Thyroid gland (tissue), 4 donors: ENCODE data around the gene NMUR1. TPM values are rescaled to one million over a fixed set of nuclear protein-coding genes. Genes with fewer than 3 reads are reported as not detected.

Source experiments
- DNase-seq, 2 donors: peaks; one replicate each; pipeline ENCODE4 v3.0.0-alpha.2; 2019
- H3K27ac ChIP-seq, 3 donors: fragments of 200-600 bp; sonication (generic); 1 replicate in 2 of 3; 2 replicates in 1 of 3; pipeline ENCODE4 v1.5.1; 2016 to 2019; ENCODE audit warnings: mild to moderate bottlenecking in 1 of 3, moderate library complexity in 1 of 3
- H3K27me3 ChIP-seq: fragments of 200-600 bp; sonication (generic); one replicate; pipeline ENCODE4 v1.5.1; 2019
- H3K36me3 ChIP-seq, 2 donors: fragments of 200-600 bp; sonication (generic); one replicate each; pipeline ENCODE4 v1.5.1; 2016 to 2019
- H3K4me1 ChIP-seq, 2 donors: fragments of 200-600 bp; sonication (generic); one replicate each; pipeline ENCODE4 v1.5.1; 2017 to 2019
- H3K4me3 ChIP-seq, 3 donors: fragments of 200-600 bp; sonication (generic); replicated peaks in 1 of 3; 1 replicate in 2 of 3; 2 replicates in 1 of 3; pipeline ENCODE4 v1.5.1; 2016; ENCODE audit warnings: mild to moderate bottlenecking in 1 of 3
- H3K9me3 ChIP-seq: fragments of 200-600 bp; sonication (generic); one replicate; pipeline ENCODE4 v1.5.1; 2017
- POLR2A ChIP-seq, 2 donors: fragments of 450-650 bp; IDR thresholded peaks; one replicate each; pipeline ENCODE4 v1.6.1; 2017; ENCODE audit warnings: antibody characterized with exemption in 2 of 2, mild to moderate bottlenecking in 2 of 2, moderate library complexity in 1 of 2
- WGBS, 2 donors: methylation state at CpG; one replicate each; pipeline ENCODE4 v1.1.5; 2017; 5-methylcytosine and 5-hydroxymethylcytosine counted together
- intact Hi-C: fragments of 100-400 bp; cut with DNase I; formaldehyde crosslinking; loops from one replicate; pipeline ENCODE4 v1.15.1; 2023
- total RNA-seq, 4 donors: library from RNA; depleted of rRNA; stranded (reverse); fragments of >200 nt; gene quantifications; one replicate each; pipeline ENCODE4 v1.2.3, GENCODE V29; 2016
- TF ChIP-seq, protein P1 (sequence below), 6 experiments: fragments of 200-600 bp in 3 of 6; fragments of 450-650 bp in 3 of 6; sonication (generic) in 3 of 6; IDR thresholded peaks; one replicate each; pipeline ENCODE4 v1.5.1; 2016 to 2019; ENCODE audit warnings: antibody characterized with exemption in 6 of 6, mild to moderate bottlenecking in 2 of 6, inconsistent platforms in 1 of 6, moderate library complexity in 1 of 6

The NMUR1 gene
- total RNA-seq, 4 donors from 2014 or later = 0.11 to 0.73 (median 0.67) TPM; not detected in 1

DNA sequence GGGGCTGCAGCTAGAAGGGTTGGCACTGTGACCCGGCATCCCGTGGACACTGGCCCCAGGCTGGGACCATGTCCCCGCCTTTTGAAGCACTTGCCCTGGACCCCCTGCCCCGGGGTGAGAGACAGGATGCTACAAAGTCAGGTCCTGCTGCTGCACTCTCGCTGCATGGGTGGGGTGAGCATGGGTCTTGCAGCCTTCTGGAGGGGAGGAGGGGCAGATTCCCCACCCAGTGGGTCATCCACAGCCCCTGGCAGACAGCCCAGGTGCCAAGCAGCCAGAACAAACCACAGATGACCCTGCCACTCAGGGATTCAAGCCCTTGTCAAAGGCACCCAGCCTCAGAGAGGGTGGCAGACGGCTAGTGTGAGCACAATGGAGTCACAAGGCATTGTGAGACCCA, 5.7 kb upstream of the NMUR1 start:
- intact Hi-C loops = no loop called here
- TF ChIP-seq, protein P1, sequence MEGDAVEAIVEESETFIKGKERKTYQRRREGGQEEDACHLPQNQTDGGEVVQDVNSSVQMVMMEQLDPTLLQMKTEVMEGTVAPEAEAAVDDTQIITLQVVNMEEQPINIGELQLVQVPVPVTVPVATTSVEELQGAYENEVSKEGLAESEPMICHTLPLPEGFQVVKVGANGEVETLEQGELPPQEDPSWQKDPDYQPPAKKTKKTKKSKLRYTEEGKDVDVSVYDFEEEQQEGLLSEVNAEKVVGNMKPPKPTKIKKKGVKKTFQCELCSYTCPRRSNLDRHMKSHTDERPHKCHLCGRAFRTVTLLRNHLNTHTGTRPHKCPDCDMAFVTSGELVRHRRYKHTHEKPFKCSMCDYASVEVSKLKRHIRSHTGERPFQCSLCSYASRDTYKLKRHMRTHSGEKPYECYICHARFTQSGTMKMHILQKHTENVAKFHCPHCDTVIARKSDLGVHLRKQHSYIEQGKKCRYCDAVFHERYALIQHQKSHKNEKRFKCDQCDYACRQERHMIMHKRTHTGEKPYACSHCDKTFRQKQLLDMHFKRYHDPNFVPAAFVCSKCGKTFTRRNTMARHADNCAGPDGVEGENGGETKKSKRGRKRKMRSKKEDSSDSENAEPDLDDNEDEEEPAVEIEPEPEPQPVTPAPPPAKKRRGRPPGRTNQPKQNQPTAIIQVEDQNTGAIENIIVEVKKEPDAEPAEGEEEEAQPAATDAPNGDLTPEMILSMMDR (IDR thresholded peaks at IDR 0.05) = no peak
- TF ChIP-seq POLR2A (IDR thresholded peaks at IDR 0.05) = no peak
- H3K9me3 ChIP-seq = no peaks in the 10 kb centered on the region
- no peak overlapping the region for H3K4me3 ChIP-seq
- H3K4me1 ChIP-seq = no peaks in the 10 kb centered on the region
- H3K27me3 ChIP-seq = no peaks in the 10 kb centered on the region
- peak; percentile 22 to 52 for DNase-seq
- H3K36me3 ChIP-seq = no peaks in the 10 kb centered on the region
- H3K27ac ChIP-seq = no peak overlapping the region
- 50 to 58% methylated on average over 3 to 6 of the region's 6 CpGs for WGBS, 2 donors

DNA sequence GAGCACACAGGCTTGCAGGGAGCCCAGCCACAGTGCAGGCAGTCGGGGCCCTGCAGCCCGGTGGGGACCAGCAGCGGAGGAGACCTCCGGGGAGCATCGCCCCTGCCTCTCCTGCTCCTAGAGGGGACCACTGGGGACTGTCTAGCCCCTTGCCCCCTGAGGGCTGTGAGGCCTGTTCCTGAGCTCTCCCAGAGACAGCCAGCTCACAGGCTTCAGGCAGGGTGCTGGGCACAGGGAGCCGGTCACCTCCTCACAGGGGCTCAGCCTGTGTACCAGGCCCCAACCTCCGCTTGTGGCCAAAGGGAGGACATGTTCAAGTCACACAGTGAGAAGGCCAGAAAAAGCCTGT, 3.5 kb upstream of the NMUR1 start:
- 95 to 100% methylated on average over 2 to 5 of the region's 7 CpGs for WGBS, 2 donors

DNA sequence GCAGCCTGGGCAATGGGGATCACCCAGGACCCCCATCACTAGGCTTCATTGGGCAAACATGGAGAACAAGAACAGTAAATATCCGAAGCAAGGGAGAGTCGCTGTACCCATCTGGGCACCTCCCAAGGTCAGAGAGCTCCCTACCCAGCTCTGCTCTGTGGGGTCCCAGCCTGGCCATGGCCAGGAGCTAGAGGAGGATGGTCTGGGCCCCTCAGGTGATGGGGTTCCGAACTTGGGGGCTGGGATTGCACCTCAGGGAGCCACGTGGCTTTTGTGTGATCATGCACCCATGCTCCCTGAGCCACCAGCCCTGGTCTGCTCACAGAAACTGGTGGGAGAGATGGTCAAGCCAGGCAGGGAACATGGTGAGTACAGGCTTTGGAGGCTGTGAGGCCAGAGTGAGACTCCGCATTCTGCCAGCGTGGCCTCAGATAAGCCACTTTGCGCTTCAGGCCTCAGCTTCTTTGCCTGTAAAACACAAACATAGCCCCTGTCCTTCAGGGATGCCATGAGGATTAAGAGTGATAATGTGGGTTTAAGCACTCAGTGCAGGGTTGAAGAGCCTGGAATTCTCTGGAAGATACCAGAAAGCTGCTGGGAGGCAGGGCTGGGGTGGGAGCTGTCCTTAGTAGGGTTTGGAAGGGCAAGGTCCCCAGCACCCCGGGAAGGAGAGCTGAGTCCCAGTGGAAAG, 3.0 kb upstream of the NMUR1 start:
- no peak overlapping the region for H3K27ac ChIP-seq
- WGBS, 2 donors = 75 to 80% methylated on average over 7 to 8 of the region's 8 CpGs
- no peaks in the 10 kb centered on the region for H3K27me3 ChIP-seq
- H3K36me3 ChIP-seq = no peaks in the 10 kb centered on the region
- DNase-seq = no peak
- no peaks in the 10 kb centered on the region for H3K9me3 ChIP-seq
- no peak for TF ChIP-seq POLR2A (IDR thresholded peaks at IDR 0.05)
- TF ChIP-seq, protein P1 (IDR thresholded peaks at IDR 0.05) = no peak
- intact Hi-C loops = no loop called here
- H3K4me3 ChIP-seq = no peak overlapping the region
- peaks cover 0 to 6% of the 10 kb centered on the region in 2 donors for H3K4me1 ChIP-seq

More for the DNA sequence above, 3.5 kb upstream of the NMUR1 start:
- TF ChIP-seq POLR2A (IDR thresholded peaks at IDR 0.05) = no peak
- TF ChIP-seq, protein P1 (IDR thresholded peaks at IDR 0.05) = no peak
- no peak overlapping the region for H3K27ac ChIP-seq
- DNase-seq = no peak
- no peaks in the 10 kb centered on the region for H3K36me3 ChIP-seq
- no peaks in the 10 kb centered on the region for H3K9me3 ChIP-seq
- intact Hi-C loops = no loop called here
- H3K4me1 ChIP-seq = peaks cover 0 to 6% of the 10 kb centered on the region in 2 donors
- no peak overlapping the region for H3K4me3 ChIP-seq
- no peaks in the 10 kb centered on the region for H3K27me3 ChIP-seq

DNA sequence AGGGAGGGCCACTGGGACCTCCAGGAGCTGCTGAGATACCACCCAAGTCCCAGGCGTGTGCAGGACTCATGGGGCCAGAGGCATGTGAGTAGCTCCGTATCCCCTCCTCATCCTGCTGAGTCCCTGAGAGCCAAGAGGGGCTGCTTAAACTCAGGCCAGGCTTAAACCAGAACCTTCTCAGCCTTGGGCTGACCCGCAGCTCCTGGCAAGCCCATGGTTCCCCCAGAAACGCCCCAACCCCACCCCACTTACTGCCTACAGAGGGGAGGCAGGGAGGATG, 2.5 kb upstream of the NMUR1 start:
- Histone ChIP-seq H3K27ac (no peak overlapping the region), H3K36me3 (no peaks in the 10 kb centered on the region), H3K4me1 (peaks cover 0 to 6% of the 10 kb centered on the region in 2 donors), H3K9me3 (no peaks in the 10 kb centered on the region), H3K27me3 (no peaks in the 10 kb centered on the region), H3K4me3 (no peak overlapping the region)
- no peak for DNase-seq
- WGBS, 2 donors = 93 to 100% methylated on average over 1 to 3 of the region's 4 CpGs
- no peak for TF ChIP-seq POLR2A (IDR thresholded peaks at IDR 0.05)
- TF ChIP-seq, protein P1 (IDR thresholded peaks at IDR 0.05) = no peak
- intact Hi-C loops = no loop called here

DNA sequence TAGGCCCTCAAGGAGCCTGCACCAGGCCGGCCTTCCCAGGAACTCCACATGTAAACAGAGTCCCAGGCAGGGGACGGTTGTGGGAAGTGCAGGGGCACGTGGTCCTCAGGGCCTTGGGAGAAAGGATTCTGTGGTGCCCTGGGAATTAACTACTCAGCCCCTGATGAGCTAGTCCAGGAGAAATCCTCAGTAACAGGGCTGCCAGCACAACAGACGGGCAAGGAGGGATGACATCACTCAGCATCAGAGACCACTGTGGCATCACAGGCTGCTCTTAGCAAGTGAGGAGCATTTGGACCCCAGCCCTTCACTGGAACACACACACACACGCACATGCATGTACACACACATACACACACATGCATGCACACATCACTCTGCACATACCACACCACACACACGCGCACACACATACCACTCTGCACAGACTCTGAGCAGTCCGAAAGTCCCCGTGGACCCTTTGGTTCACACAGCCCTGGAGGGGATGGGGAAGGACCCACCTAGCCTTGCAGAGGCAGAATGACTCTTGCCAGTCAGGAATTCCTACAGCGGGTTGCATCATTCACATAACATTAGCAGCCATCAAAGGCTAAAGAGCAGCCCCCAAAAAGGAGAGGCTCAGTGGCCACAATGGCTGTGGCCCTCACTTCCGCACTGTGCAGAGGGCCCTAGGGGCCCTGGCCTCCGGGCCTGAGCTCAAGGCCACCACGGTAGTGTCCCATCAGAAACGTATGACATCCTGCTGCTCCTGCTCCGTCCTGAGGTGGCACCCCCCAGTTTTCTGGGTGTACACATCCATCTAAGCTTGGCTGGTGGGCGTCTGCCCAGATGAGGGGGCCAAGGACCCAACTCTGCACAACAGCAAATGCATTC, 1.9 kb upstream of the NMUR1 start:
- Histone ChIP-seq H3K4me1 (peaks cover 0 to 6% of the 10 kb centered on the region in 2 donors), H3K27ac (no peak overlapping the region), H3K27me3 (no peaks in the 10 kb centered on the region), H3K9me3 (no peaks in the 10 kb centered on the region), H3K36me3 (no peaks in the 10 kb centered on the region), H3K4me3 (no peak overlapping the region)
- 89 to 91% methylated on average over 11 of the region's 16 CpGs for WGBS, 2 donors
- no peak for DNase-seq
- TF ChIP-seq POLR2A (IDR thresholded peaks at IDR 0.05) = no peak
- TF ChIP-seq, protein P1 (IDR thresholded peaks at IDR 0.05) = no peak
- intact Hi-C loops = no loop called here
